GM21360 (cell line): ENCODE results near the gene FRA10AC1.

ENCODE experiments used
- ATAC-seq: cut with Tn5 transposase; IDR thresholded peaks from one replicate; pipeline ENCODE4 v1.9.1; 2021; ENCODE audit warnings: mild to moderate bottlenecking, moderate library complexity; ENCODE audit not compliant: unreplicated experiment

FRA10AC1 gene

DNA sequence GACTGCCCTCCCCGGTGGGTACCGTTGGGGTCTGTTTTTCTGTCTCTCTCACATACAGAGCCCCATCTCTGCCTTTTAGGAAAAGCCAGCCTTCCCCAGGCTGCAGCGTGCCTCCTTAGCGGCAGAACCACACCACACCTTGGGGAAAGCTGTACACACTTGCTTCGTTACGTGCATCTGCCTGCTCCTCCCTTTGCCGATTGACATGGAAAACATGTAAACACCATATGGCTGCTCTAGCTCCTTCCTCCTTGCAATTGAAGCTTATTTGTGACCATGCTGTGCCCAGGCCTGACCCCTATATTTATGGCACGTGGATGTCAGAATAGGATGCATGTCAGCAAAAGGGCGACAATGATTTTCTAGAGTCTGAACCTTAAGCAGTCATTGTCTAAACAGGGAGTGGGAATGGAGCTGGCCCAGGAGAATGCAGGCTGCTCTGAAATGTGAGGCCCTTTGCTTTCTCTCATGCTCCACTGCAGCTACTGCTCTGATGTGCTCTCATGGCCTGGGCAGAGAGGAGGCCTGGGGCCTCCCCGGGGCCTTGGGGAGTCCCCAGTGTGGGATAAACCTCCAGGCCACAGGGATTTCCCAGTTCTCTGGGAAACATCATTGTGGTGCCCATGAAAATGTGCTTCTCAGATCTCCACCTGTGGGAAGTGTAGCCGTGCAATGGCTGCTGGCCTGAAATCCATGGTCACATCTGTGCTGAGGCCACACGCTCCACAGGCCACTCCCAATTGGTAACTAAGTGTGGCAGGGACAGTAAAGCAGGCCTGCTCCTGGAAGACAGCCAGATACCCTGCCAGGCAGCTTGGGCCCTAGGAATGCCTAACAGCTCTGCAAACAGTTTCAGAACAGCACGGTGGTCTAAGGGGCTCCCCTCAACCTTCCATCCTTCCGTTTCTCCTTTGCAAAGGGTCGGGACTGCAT is 71.5 kb downstream of the FRA10AC1 start:
- no peak for ATAC-seq

DNA sequence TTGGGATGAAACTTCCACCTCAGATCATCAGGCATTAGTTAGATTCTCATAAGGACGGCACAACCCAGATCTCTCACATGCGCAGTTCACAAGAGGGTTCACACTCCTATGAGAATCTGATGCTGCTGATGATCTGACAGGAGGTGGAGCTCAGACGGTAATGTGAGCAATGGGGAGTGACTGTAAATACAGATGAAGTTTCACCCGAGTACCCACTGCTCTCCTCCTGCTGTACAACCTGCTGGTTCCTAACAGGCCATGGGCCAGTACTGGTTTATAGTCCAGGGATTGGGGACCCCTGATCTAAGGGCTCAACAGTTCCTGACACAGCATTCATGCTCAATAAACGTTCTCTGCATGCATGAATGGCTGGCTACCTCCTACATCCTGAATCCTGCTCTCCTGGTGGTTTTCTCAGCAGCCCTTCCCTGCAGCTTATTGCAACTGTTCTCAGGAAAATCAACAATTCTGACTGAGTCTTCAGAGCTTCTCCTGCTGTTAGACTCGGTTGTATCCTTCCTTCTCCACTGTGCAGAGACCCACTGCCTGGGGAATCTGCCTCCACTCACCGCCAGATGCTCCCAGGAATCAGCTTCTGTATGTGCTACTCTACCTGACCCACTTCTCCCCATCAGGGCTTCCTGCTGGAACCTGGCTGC is 72.6 kb downstream of the FRA10AC1 start:
- ATAC-seq: no peak

GRCh38 chr10:93628858-93629257 is 73.5 kb downstream of the FRA10AC1 start:
- ATAC-seq: no peak

- ATAC-seq: no peak
These were observed 79.5 kb downstream of the FRA10AC1 start for GRCh38 chr10:93622942-93623341.

DNA sequence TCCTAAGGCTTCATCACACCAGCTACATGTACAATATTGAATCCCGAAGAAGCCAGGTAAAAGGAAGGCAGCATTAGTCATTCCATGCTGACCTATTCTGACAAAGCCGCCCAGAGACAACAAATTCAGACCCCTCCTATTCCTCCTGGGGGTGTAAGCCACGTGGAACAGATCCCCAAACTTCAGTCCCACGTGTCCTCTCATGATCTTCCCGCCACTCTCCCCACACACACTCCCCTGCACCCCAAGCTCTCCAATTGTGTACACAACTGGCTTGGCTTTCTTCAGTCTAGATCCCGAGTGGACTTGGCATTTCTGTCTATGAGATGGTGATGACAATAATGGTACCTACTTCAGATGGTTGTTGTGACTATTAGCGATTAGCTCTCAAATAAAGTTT is 81.5 kb downstream of the FRA10AC1 start:
- ATAC-seq: no peak
